ENCODE data around the gene ASZ1.
A peak's percentile ranks its signal among the peaks of the same experiment; 100 is the strongest.
"Not testable (repeated sequence)": the region's sequence is repeated elsewhere in the genome, so short reads cannot be mapped to it uniquely, and the experiment has no call there.

Gene ASZ1

GRCh38 chr7:117427258-117427701 lies at the start of gene ASZ1:
ASZ1 (minus strand) TSS chr7:117427493; CDS start chr7:117427460, 33 bp downstream.
- no peak for DNase-seq (ENCODE audit: low read depth)

GRCh38 chr7:117476557-117477215 lies 49.4 kb upstream of the ASZ1 start:
- DNase-seq (ENCODE audit: low read depth), result no peak

- no peak for DNase-seq (ENCODE audit: low read depth)
These were observed 45.0 kb upstream of the ASZ1 start for GRCh38 chr7:117472335-117472734.

GRCh38 chr7:117470777-117471176 lies 43.5 kb upstream of the ASZ1 start:
- no peak for DNase-seq (ENCODE audit: low read depth)

GRCh38 chr7:117468174-117468573 lies 40.9 kb upstream of the ASZ1 start:
- DNase-seq (ENCODE audit: low read depth), result no peak

GRCh38 chr7:117460815-117461214 lies 33.5 kb upstream of the ASZ1 start:
- not testable (repeated sequence) for DNase-seq (ENCODE audit: low read depth)

GRCh38 chr7:117459735-117460134 lies 32.4 kb upstream of the ASZ1 start:
- no peak for DNase-seq (ENCODE audit: low read depth)

GRCh38 chr7:117458977-117459583 lies 31.8 kb upstream of the ASZ1 start:
- DNase-seq (ENCODE audit: low read depth), result peak; percentile 4

- no peak for DNase-seq (ENCODE audit: low read depth)
These were observed 21.4 kb upstream of the ASZ1 start for GRCh38 chr7:117448655-117449054.

- no peak for DNase-seq (ENCODE audit: low read depth)
These were observed 19.0 kb upstream of the ASZ1 start for GRCh38 chr7:117446220-117446815.

- no peak for DNase-seq (ENCODE audit: low read depth)
These were observed 17.9 kb upstream of the ASZ1 start for GRCh38 chr7:117445206-117445605.

- DNase-seq (ENCODE audit: low read depth), result no peak
These were observed 17.4 kb upstream of the ASZ1 start for GRCh38 chr7:117444646-117445045.

GRCh38 chr7:117435475-117436043 lies 8.3 kb upstream of the ASZ1 start:
- DNase-seq (ENCODE audit: low read depth), result no peak

GRCh38 chr7:117424090-117424829 lies 3.0 kb downstream of the ASZ1 start:
- DNase-seq (ENCODE audit: low read depth), result no peak

GRCh38 chr7:117414591-117414990 lies 12.7 kb downstream of the ASZ1 start:
- not testable (repeated sequence) for DNase-seq (ENCODE audit: low read depth)

GRCh38 chr7:117412946-117413559 lies 14.2 kb downstream of the ASZ1 start:
- no peak for DNase-seq (ENCODE audit: low read depth)

GRCh38 chr7:117412390-117412789 lies 14.9 kb downstream of the ASZ1 start:
- no peak for DNase-seq (ENCODE audit: low read depth)

GRCh38 chr7:117411539-117411938 lies 15.8 kb downstream of the ASZ1 start:
- no peak for DNase-seq (ENCODE audit: low read depth)

GRCh38 chr7:117408831-117409230 lies 18.5 kb downstream of the ASZ1 start:
- DNase-seq (ENCODE audit: low read depth), result no peak

GRCh38 chr7:117405519-117405918 lies 21.8 kb downstream of the ASZ1 start:
- no peak for DNase-seq (ENCODE audit: low read depth)

- no peak for DNase-seq (ENCODE audit: low read depth)
These were observed 23.6 kb downstream of the ASZ1 start for GRCh38 chr7:117403737-117404136.

- no peak for DNase-seq (ENCODE audit: low read depth)
These were observed 25.2 kb downstream of the ASZ1 start for GRCh38 chr7:117402109-117402508.

All from HS-5 (cell line).